Activated T-helper 9 cell treated with anti-CD3 and anti-CD28 coated beads, Interleukin-2, amount 50 U/mL, for 16 hours (primary cell): ENCODE results near the gene STX8.
"Not testable (repeated sequence)": the region's sequence is repeated elsewhere in the genome, so short reads cannot be mapped to it uniquely, and the experiment has no call there.

Source experiments
- DNase-seq: peaks from one replicate; pipeline ENCODE4 v3.0.0-alpha.2; 2020; ENCODE audit warnings: low read depth

STX8 gene

GRCh38 chr17:9339482-9339881 lies 236.1 kb downstream of the STX8 start:
- not testable (repeated sequence) for DNase-seq

- no peak for DNase-seq
These were observed 238.8 kb downstream of the STX8 start for GRCh38 chr17:9336817-9337216.

- DNase-seq: no peak
These were observed 240.8 kb downstream of the STX8 start for GRCh38 chr17:9334536-9335446.

GRCh38 chr17:9332132-9332494 lies 243.5 kb downstream of the STX8 start:
- no peak for DNase-seq

- DNase-seq: no peak
These were observed 244.1 kb downstream of the STX8 start for GRCh38 chr17:9331279-9332131.

GRCh38 chr17:9330611-9331271 lies 244.9 kb downstream of the STX8 start:
- no peak for DNase-seq

GRCh38 chr17:9330141-9330540 lies 245.5 kb downstream of the STX8 start:
- DNase-seq: no peak

GRCh38 chr17:9329251-9329921 lies 246.2 kb downstream of the STX8 start:
- no peak for DNase-seq

- no peak for DNase-seq
These were observed 250.8 kb downstream of the STX8 start for GRCh38 chr17:9324864-9325263.

- DNase-seq: no peak
These were observed 253.3 kb downstream of the STX8 start for GRCh38 chr17:9322326-9322725.

GRCh38 chr17:9321890-9322289 lies 253.7 kb downstream of the STX8 start:
- no peak for DNase-seq

- no peak for DNase-seq
These were observed 260.3 kb downstream of the STX8 start for GRCh38 chr17:9315360-9315759.

GRCh38 chr17:9313346-9313745 lies 262.3 kb downstream of the STX8 start:
- no peak for DNase-seq

GRCh38 chr17:9309216-9309615 lies 266.4 kb downstream of the STX8 start:
- no peak for DNase-seq

GRCh38 chr17:9308069-9308468 lies 267.6 kb downstream of the STX8 start:
- no peak for DNase-seq

GRCh38 chr17:9307313-9307998 lies 268.2 kb downstream of the STX8 start:
- DNase-seq: no peak

GRCh38 chr17:9306086-9306485 lies 269.5 kb downstream of the STX8 start:
- DNase-seq: no peak

GRCh38 chr17:9299695-9300094 lies 275.9 kb downstream of the STX8 start:
- no peak for DNase-seq

GRCh38 chr17:9298776-9299295 lies 276.8 kb downstream of the STX8 start:
- DNase-seq: no peak

- DNase-seq: no peak
These were observed 277.5 kb downstream of the STX8 start for GRCh38 chr17:9298135-9298534.

- DNase-seq: no peak
These were observed 280.9 kb downstream of the STX8 start for GRCh38 chr17:9294661-9295210.
